ENCODE measurements around the gene MPHOSPH9.

GRCh38 chr12:123273166-123273565, 40.2 kb upstream of the MPHOSPH9 start:
- TF ChIP-seq CTCF (IDR thresholded peaks at IDR 0.05) (no peak), EZH2 (IDR thresholded peaks at IDR 0.05; ENCODE audit: borderline replicate concordance, insufficient read depth, low read depth, low read length, poor library complexity, severe bottlenecking) (no peak)
